ENCODE results near the gene SLCO2A1.

The SLCO2A1 gene

GRCh38 chr3:134033315-134033996 lies 3.7 kb upstream of the SLCO2A1 start:
- POLR2A ChIA-PET, result no interaction called here

GRCh38 chr3:134031348-134031915 lies 1.7 kb upstream of the SLCO2A1 start:
- Histone ChIP-seq H3K9me3 (ENCODE audit: control insufficient read depth, insufficient read depth, low read depth, low read length) (no peaks in the 10 kb centered on the region), H3K27ac (ENCODE audit: extremely low read depth, low read depth, low read length) (no peak overlapping the region), H3K4me3 (ENCODE audit: low read depth, low read length) (no peak overlapping the region), H3K4me1 (ENCODE audit: control insufficient read depth, insufficient read depth, low read length) (0 out of 2 replicates have a peak, but pooled peaks cover 2% of the 10 kb centered on the region), H3K36me3 (ENCODE audit: control insufficient read depth in 2 of 2, insufficient read depth in 1 of 2, low read length in 2 of 2) (no peaks in the 10 kb centered on the region)
- ChIA-PET POLR2A (no interaction called here), CTCF (no interaction called here)
- TF ChIP-seq ZNF140 (tag by site-specific recombination; IDR thresholded peaks at IDR 0.05) (no peak), ZNF791 (tag by site-specific recombination; IDR thresholded peaks at IDR 0.05) (no peak), ZIC2 (tag by site-specific recombination; IDR thresholded peaks at IDR 0.05) (no peak), ZNF561 (tag by site-specific recombination; IDR thresholded peaks at IDR 0.05; ENCODE audit: borderline replicate concordance) (no peak), ZBTB20 (tag by site-specific recombination; IDR thresholded peaks at IDR 0.05) (no peak), ZFP3 (tag by site-specific recombination; IDR thresholded peaks at IDR 0.05; ENCODE audit: low read depth) (no peak), ZNF19 (tag by site-specific recombination; IDR thresholded peaks at IDR 0.05; ENCODE audit: low read depth) (no peak), KLF9 (tag by site-specific recombination; IDR thresholded peaks at IDR 0.05; ENCODE audit: low read depth) (no peak), BCL11A (tag by site-specific recombination; IDR thresholded peaks at IDR 0.05; ENCODE audit: low read depth) (no peak), TSHZ1 (tag by site-specific recombination; IDR thresholded peaks at IDR 0.05; ENCODE audit: borderline replicate concordance) (no peak), SCRT2 (tag by site-specific recombination; IDR thresholded peaks at IDR 0.05) (no peak), OVOL3 (tag by site-specific recombination; IDR thresholded peaks at IDR 0.05) (no peak), ZNF843 (tag by site-specific recombination; IDR thresholded peaks at IDR 0.05) (no peak), HOXC10 (CRISPR knock-in tag; IDR thresholded peaks at IDR 0.05) (no peak), EGR2 (tag by site-specific recombination; IDR thresholded peaks at IDR 0.05; ENCODE audit: low read depth) (no peak)

More at GRCh38 chr3:134033315-134033996, 3.7 kb upstream of the SLCO2A1 start:
- no peaks in the 10 kb centered on the region for H3K36me3 ChIP-seq (ENCODE audit: control insufficient read depth in 2 of 2, insufficient read depth in 1 of 2, low read length in 2 of 2)
- H3K27ac ChIP-seq (ENCODE audit: extremely low read depth, low read depth, low read length), result no peak overlapping the region
- CTCF ChIA-PET, result no interaction called here
- no peak overlapping the region for H3K4me3 ChIP-seq (ENCODE audit: low read depth, low read length)
- no peak for TF ChIP-seq ZNF510 (tag by site-specific recombination; IDR thresholded peaks at IDR 0.05; ENCODE audit: insufficient replicate concordance)
- no peak for TF ChIP-seq ZSCAN4 (tag by site-specific recombination; IDR thresholded peaks at IDR 0.05)
- H3K9me3 ChIP-seq (ENCODE audit: control insufficient read depth, insufficient read depth, low read depth, low read length), result no peaks in the 10 kb centered on the region
- 0 out of 2 replicates have a peak, but pooled peaks cover 2% of the 10 kb centered on the region for H3K4me1 ChIP-seq (ENCODE audit: control insufficient read depth, insufficient read depth, low read length)
